ENCODE data around the gene KAT14.
A peak's percentile ranks its signal among the peaks of the same experiment; 100 is the strongest.
"Not testable (repeated sequence)": the region's sequence is repeated elsewhere in the genome, so short reads cannot be mapped to it uniquely, and the experiment has no call there.

Gene KAT14, protein sequence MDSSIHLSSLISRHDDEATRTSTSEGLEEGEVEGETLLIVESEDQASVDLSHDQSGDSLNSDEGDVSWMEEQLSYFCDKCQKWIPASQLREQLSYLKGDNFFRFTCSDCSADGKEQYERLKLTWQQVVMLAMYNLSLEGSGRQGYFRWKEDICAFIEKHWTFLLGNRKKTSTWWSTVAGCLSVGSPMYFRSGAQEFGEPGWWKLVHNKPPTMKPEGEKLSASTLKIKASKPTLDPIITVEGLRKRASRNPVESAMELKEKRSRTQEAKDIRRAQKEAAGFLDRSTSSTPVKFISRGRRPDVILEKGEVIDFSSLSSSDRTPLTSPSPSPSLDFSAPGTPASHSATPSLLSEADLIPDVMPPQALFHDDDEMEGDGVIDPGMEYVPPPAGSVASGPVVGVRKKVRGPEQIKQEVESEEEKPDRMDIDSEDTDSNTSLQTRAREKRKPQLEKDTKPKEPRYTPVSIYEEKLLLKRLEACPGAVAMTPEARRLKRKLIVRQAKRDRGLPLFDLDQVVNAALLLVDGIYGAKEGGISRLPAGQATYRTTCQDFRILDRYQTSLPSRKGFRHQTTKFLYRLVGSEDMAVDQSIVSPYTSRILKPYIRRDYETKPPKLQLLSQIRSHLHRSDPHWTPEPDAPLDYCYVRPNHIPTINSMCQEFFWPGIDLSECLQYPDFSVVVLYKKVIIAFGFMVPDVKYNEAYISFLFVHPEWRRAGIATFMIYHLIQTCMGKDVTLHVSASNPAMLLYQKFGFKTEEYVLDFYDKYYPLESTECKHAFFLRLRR

GRCh38 chr20:18137412-18138265 is at the start of gene KAT14, which contains the start of gene PET117:
TSS of gene KAT14 (plus strand) at chr20:18137863. CDS start at chr20:18142661, 4,798 bp downstream.
TSS of gene PET117 (plus strand) at chr20:18137863. CDS start at chr20:18137956, 93 bp downstream.
- DNase-seq, result peak; percentile 82 to 98 (median 89)
- intact Hi-C loops (cut with DNase I), result loop anchor here (2.0 to 5.0 kb wide), 2 partner anchors 150 to 169 kb away; partner anchors contain the start of genes MGME1, SNX5 and ZNF133

- intact Hi-C loops (cut with DNase I); DNase-seq: not testable (repeated sequence)
Measured at GRCh38 chr20:18088298-18088697, 49.4 kb upstream of the KAT14 start.

- intact Hi-C loops (cut with DNase I), result not testable (repeated sequence)
- peak in 1 of 10 donors; percentile 59 for DNase-seq
Measured at GRCh38 chr20:18088841-18089240, 48.8 kb upstream of the KAT14 start.

DNA sequence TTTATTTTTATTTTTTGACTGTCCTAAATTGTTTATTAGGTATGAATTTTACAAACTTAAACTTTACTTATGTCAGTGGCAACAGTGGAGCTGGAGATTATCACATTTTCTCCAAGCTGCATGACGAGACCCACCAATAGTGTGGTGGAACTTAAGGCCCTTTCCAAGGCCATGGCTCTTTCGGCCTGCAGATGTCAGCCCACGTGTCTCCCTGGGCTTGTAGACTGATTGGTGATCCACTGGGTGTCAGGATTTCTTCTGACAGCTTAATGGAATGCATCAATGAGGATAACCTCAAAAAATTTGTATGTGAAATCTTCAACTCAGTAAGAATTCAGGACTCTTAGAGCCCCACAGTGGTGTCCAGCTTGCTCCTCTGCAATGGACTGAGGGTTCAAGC is 47.6 kb upstream of the KAT14 start:
- peak in 1 of 10 donors; percentile 50 for DNase-seq
- intact Hi-C loops (cut with DNase I), result no loop called here

- intact Hi-C loops (cut with DNase I), result no loop called here
- peak in 1 of 10 donors; percentile 65 for DNase-seq
Measured at GRCh38 chr20:18090477-18090876, 47.2 kb upstream of the KAT14 start.

DNA sequence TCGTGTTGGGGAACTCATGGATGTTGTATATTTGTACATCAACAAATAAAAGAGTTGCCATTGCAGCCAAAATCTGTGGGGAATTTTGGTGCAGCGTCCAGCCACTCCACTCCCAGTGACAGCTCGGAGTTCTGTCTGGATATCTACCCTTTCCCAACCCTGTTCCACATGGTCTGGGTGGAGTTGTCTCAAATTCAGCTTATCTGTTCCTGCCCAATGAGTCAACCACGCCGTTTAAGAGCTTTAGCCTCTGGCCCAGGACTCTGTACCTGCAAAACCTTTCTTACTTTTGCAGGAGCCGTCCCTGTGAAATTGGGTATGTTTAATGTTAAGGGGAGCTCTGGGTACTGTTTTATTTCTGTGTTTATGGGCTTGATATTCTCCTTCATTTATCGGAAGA is 46.0 kb upstream of the KAT14 start:
- DNase-seq, result peak in 1 of 10 donors; percentile 45
- intact Hi-C loops (cut with DNase I), result no loop called here

DNA sequence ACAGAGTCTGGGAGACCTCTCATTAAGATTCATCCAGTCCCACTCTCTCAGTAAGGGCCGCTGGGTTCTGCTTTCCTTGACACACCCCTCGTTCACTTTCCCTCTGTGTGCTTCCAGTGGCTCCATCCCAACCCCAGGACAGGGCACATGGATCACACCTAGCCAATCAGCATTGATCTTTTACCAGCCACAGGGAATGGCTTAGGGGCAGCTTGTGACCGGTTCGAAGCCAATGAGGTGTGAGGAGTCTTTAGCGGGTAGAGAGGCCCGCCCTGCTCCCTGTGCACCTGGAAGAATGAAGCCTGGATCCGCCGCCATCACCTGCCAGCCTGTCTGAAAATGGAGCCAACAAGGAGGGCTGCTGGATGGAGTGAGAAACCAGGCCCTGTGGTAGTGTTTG is 44.8 kb upstream of the KAT14 start:
- intact Hi-C loops (cut with DNase I), result no loop called here
- no peak for DNase-seq

DNA sequence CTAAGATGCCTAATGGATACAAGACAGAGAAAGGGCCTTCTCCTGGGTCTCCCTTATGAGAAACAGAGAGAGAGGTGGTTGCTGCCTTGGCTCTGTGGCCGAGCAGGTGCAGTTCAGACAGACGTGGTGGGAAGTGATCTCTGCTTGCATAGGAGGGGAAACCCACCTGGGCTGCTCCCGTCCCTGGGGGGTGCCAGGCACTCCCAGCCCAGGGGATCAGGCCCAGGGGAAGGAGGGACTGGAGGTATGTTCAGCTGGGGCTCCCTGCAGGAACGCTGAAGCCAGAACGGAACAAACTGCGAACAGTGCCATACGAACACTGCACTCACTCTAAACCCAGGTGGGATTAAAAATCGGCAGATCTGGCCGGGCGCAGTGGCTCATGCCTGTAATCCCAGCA is 44.3 kb upstream of the KAT14 start:
- DNase-seq, result peak in 1 of 10 donors; percentile 54
- intact Hi-C loops (cut with DNase I), result no loop called here

- intact Hi-C loops (cut with DNase I), result no loop called here
- DNase-seq, result no peak
Measured at GRCh38 chr20:18094191-18094590, 43.5 kb upstream of the KAT14 start.

DNA sequence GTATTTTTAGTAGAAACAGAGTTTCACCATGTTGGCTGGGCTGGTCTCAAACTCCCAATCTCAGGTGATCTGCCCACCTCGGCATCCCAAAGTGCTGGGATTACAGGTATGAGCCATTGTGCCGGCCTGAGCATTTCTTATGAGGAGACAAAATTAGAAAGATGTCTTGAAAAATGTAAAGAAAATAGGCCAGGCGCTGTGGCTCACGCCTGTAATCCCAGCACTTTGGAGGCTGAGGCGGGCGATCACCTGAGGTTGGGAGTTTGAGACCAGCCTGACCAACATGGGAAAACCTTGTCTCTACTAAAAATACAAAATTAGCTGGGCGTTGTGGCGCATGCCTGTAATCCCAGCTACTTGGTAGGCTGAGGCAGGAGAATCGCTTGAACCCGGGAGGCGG is 37.1 kb upstream of the KAT14 start:
- intact Hi-C loops (cut with DNase I), result not testable (repeated sequence)
- peak in 1 of 10 donors; percentile 55 for DNase-seq

DNA sequence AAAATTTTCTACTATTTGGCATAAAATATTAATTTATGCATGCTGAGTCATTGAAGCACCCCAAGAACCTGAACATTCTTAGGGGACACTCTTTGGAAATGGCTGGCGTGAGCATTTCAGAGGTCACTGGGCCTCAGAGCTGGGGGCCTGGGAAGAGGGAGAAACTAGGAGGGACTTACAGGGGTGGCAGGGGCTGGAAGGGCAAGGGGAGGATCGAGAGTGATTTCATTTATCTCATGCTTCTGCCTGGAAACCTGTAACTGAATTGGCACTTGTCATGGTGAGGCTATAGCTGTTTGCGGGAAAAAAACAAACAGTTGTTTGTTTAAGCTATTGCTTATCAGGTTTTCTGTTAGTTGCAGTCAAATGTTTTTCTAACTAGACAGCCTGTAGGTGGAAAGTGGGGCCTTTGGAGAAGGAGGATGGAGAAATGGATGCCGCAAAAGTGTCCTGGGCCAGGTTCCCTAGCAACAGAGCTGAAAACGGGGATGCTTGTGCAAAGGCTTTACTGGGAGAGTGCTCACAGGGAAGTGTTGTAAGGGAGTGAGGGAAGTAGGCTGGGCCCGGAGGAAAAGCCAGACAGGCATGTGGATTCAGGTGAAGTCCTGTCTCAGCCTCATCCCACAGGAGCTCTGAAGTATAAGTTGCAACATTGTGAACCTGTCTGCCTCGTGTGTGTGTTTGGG is 36.4 kb upstream of the KAT14 start:
- intact Hi-C loops (cut with DNase I), result no loop called here
- peak in 1 of 10 donors; percentile 55 for DNase-seq

DNA sequence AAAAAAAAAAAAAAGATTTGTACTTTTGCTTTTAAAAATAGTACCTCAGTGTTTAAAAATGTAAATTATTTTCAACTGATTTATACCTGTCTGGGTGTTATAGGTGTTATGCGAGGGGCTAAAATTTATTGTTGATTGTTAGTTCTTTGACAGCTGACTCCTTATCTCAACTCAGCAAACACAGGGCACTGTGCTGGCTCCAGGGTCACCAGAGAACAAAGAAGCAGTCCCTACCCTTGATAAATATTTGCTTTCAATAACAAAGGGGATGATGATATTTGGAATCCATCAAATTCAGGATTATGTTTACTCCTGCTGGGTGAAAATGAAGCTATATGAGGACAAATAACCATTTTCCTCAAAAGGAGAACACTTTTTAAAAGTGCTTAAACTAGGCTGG is 34.2 kb upstream of the KAT14 start:
- DNase-seq, result no peak
- intact Hi-C loops (cut with DNase I), result no loop called here

DNA sequence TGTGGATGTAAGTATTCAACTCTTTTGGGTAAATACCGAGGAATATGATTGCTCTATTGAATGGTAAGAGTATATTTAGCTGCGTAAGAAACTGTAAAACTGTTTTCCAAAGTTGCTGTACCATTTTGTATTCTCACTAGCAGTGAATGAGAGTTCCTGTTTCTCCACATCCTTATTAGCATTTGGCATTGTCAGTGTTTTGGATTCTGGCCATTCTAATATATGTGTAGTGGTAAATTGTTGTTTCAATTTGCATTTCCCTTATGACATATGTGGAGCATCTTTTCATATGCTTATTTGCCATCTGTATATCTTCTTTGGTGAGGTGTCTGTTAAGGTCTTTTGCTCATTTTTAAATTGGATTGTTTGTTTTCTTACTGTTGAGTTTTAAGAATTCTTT is 29.3 kb upstream of the KAT14 start:
- intact Hi-C loops (cut with DNase I), result no loop called here
- DNase-seq, result no peak

DNA sequence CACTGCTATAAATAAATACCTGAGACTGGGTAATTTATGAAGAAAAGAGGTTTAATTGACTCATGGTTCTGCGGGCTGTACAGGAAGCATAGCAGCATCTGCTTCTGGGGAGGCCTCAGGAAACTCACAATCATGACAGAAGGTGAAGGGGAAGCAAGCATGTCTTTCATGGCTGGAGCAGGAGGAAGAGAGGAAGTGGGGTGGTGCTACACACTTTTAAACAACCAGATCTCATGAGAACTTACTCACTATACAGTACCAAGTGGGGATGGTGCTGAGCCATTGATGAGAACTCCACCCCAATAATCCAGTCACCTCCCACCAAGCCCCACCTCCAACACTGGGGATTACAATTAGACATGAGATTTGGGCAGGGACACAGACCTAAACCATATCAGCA is 9.1 kb upstream of the KAT14 start:
- intact Hi-C loops (cut with DNase I), result not testable (repeated sequence)

DNA sequence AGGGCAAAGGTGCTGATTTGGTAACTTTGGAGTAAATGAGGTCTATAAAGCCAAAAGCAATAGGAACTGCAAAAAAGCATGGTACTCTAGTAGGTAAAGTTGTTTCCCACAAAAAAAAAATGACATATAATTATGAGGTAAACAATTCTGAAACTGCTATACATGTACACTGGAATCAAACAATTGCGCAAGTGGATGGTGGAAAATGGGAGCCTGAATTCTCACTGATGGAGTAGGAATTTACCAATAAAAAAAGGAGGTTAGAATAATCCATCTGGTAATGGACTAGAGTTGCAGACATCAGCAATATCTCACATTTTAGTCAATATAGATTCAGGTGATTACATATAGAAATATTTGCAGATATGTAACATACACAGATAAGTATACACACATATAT is 5.0 kb upstream of the KAT14 start:
- DNase-seq, result no peak
- intact Hi-C loops (cut with DNase I), result no loop called here

More for the DNA sequence above, 9.1 kb upstream of the KAT14 start:
- DNase-seq, result not testable (repeated sequence)

DNA sequence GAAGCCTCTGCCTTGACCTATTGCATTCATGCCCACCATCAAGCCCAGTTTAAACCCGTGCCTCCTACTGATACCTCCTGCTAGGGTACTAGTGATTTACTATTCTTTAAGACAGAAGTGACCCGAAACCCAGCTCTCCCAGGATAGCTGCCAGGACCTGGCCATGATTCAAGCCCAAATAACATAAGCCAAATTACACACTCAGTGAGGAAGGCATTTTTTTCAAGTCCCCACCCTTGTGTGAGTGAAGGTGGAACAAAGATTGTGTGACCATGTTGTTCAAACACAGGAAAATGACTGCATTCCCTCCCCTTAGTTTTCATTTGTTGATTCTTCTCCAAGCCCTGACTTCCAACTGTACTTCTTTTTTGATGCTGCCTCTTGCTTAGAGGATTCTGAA is 3.7 kb upstream of the KAT14 start:
- no peak for DNase-seq
- intact Hi-C loops (cut with DNase I), result no loop called here

DNA sequence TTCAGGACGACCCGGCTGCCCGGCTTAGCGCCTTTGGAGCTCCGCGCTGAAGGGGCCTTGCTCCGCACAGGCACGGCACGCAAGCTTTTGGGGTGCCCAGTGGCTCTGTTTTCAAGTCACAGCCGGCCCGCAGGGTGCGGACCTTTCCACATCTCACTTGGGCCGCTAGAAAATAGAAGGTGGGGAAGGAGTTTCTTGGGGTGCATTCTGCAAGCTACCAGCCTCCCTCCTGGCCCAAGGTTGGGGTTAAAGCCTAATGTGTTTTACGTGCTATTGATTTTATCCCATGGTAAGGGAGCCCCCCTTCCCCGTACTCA is 561 bp downstream of the KAT14 start:
- intact Hi-C loops (cut with DNase I), result loop anchor here (5.0 kb wide), 1 partner anchor 149 kb away; the partner anchor contains the start of gene ZNF133
- DNase-seq, result no peak

DNA sequence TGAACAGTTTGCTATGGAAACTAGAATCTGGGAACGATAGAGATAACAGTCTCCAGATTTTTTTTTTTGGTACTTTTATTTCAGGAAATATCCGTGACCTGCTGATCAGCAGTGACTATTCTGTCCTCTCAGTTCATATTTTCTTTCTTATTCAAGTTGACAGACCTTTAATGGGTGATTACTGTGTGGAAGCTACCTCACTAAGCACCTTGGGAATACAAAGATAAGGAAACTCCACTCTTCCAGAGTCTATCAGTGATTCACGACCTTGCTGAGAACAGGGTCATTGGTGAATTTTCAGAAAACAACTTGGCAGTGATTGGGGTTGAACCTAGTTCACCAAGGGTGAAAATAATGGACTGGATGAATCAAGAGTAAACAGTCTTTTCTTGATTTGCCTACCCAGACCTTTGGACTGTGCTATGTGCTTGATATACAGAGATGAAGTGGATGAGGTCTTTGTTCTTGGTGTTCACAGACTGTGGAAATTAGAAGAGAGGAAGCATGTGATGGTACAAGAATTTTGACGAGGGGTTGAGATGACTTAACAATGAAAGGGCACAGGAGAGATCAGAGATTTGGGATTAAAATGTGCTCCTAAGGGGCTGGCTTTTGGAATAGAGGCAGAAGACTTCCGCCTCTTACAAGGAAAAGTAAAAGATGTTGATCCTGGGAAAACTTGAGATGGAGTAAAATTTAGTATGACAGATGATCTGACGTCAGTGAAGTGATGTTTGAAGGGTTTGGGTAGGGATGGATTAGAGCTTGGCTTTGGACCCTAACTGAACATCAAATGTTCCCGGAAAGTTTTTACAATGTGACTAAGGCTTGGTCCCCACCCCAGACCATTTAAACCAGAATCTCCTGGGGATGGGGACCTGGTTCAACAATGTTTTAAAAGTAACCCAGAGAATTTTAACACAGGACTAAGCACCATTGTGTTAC is 1.2 kb downstream of the KAT14 start:
- intact Hi-C loops (cut with DNase I), result loop anchor here (5.0 kb wide), 1 partner anchor 148 kb away; the partner anchor contains the start of gene ZNF133
- no peak for DNase-seq

DNA sequence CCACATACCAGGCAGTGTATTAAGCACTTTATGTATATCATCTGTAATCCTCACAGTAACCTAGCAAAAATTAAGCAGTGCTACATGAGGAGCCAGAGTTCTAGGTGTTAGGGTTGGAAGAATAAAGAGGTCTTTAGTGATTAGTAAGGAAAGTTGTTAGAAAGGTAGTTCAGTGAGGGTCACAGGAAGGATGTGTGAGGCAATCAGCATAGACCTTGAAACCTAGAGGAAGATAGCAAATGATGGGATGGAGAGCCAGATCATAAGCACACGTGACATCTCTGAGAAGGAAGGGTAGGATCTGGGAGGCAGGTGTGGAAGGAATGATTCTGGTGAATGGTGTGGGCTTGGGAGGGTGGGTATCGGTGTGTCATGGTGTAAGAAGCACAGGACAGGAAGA is 2.2 kb downstream of the KAT14 start:
- DNase-seq, result no peak
- intact Hi-C loops (cut with DNase I), result loop anchor here (5.0 kb wide), 1 partner anchor 147 kb away; the partner anchor contains the start of gene ZNF133

Measured in posterior cingulate gyrus (tissue), 11 donors.